Parathyroid adenoma (tissue), 2 donors: ENCODE measurements around the gene PMP22.

Experiments
- H2AFZ ChIP-seq: fragments of 300-600 bp; sonication (generic); one replicate; pipeline ENCODE4 v1.7.0; 2017; ENCODE audit warnings: antibody characterized with exemption, mild to moderate bottlenecking
- H3K27ac ChIP-seq: fragments of 300-600 bp; sonication (generic); one replicate; pipeline ENCODE4 v1.7.0; 2017
- H3K27me3 ChIP-seq: fragments of 300-600 bp; sonication (generic); one replicate; pipeline ENCODE4 v1.7.0; 2017; ENCODE audit warnings: low read length; ENCODE audit not compliant: control insufficient read depth, insufficient read depth
- H3K36me3 ChIP-seq: fragments of 300-600 bp; sonication (generic); one replicate; pipeline ENCODE4 v1.7.0; 2017; ENCODE audit warnings: low read length; ENCODE audit not compliant: control insufficient read depth, insufficient read depth
- H3K4me1 ChIP-seq: fragments of 300-600 bp; sonication (generic); one replicate; pipeline ENCODE4 v1.7.0; 2017; ENCODE audit warnings: control low read depth
- H3K4me2 ChIP-seq: fragments of 300-600 bp; sonication (generic); one replicate; pipeline ENCODE4 v1.7.0; 2017; ENCODE audit warnings: low read length
- H3K4me3 ChIP-seq: fragments of 300-600 bp; sonication (generic); one replicate; pipeline ENCODE4 v1.7.0; 2017; ENCODE audit warnings: low read depth, low read length
- H3K79me2 ChIP-seq: fragments of 300-600 bp; sonication (generic); one replicate; pipeline ENCODE4 v1.7.0; 2017; ENCODE audit warnings: control low read depth
- H3K9ac ChIP-seq: fragments of 300-600 bp; sonication (generic); one replicate; pipeline ENCODE4 v1.7.0; 2017; ENCODE audit warnings: mild to moderate bottlenecking
- H3K9me3 ChIP-seq: fragments of 300-600 bp; sonication (generic); one replicate; pipeline ENCODE4 v1.7.0; 2017; ENCODE audit warnings: low read length; ENCODE audit not compliant: control insufficient read depth
- TF ChIP-seq, protein P1 (sequence below): fragments of 300-600 bp; sonication (generic); IDR thresholded peaks from one replicate; pipeline ENCODE4 v1.7.0; 2017; ENCODE audit warnings: antibody characterized with exemption, mild to moderate bottlenecking
- donor health status: primary hyperparathyroidism.

Gene PMP22

DNA sequence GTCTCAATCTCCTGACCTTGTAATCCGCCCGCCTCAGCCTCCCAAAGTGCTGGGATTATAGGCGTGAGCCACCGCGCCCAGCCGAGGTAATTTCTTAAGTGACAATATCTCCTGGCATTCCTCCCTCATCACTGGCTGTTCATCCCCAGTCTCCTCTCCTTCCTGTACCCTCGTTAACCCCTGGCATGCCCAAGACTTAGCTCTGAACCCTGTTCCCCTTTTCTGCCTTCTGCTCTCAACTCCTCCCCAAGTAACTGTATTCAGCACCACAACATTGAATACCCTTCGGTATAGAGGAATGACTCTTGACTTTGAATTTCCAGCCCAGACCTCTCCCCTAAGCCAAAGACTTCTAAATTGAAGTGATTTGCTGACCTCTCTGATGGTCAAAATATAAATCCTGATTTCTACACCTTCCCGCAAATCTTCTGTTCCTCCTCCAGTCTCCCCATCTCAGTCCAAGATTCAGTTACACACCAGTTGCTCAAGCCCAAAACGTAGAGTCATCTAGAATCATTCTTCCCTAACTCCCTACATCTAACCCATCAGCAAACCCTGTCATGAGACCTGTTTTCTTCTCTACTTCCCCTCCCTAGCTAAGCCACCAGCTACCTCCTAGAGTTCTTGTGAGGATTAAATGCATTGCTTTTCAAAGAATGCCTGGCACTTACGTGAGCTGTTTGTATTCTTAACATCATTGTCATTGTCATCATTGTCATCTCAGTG lies 14.8 kb downstream of the PMP22 start:
- Histone ChIP-seq H3K27ac (no peak overlapping the region), H3K36me3 (no peaks in the 10 kb centered on the region), H3K9me3 (no peaks in the 10 kb centered on the region), H3K9ac (no peak overlapping the region), H3K4me3 (no peak overlapping the region), H3K4me2 (no peak overlapping the region), H3K27me3 (no peaks in the 10 kb centered on the region), H2AFZ (no peak overlapping the region), H3K4me1 (no peaks in the 10 kb centered on the region), H3K79me2 (no peaks in the 10 kb centered on the region)
- TF ChIP-seq, protein P1, sequence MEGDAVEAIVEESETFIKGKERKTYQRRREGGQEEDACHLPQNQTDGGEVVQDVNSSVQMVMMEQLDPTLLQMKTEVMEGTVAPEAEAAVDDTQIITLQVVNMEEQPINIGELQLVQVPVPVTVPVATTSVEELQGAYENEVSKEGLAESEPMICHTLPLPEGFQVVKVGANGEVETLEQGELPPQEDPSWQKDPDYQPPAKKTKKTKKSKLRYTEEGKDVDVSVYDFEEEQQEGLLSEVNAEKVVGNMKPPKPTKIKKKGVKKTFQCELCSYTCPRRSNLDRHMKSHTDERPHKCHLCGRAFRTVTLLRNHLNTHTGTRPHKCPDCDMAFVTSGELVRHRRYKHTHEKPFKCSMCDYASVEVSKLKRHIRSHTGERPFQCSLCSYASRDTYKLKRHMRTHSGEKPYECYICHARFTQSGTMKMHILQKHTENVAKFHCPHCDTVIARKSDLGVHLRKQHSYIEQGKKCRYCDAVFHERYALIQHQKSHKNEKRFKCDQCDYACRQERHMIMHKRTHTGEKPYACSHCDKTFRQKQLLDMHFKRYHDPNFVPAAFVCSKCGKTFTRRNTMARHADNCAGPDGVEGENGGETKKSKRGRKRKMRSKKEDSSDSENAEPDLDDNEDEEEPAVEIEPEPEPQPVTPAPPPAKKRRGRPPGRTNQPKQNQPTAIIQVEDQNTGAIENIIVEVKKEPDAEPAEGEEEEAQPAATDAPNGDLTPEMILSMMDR: no peak

DNA sequence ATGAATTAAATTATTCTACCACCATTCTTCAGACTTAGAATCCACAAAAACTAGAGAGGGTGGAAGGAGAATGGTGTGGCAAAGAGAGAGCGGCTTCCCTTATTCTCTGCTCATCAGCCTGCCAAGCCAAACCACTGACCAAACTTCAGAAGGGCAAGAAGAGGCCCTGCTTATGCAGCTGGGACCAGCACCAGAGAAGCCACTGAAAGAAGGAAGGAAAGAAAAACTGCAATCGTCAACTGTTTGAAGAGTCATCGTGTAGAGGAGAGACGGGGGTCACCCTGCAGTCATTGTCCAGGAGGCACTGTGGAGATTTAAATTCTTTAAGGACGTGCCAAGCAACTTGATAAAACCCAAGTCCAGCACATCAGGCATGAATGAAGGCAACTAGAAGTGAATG lies 15.6 kb downstream of the PMP22 start:
- TF ChIP-seq, protein P1: no peak
- no peak overlapping the region for H3K9ac ChIP-seq
- H3K27ac ChIP-seq: no peak overlapping the region
- H3K79me2 ChIP-seq: no peaks in the 10 kb centered on the region
- H3K4me3 ChIP-seq: no peak overlapping the region
- no peak overlapping the region for H2AFZ ChIP-seq
- H3K4me1 ChIP-seq: no peaks in the 10 kb centered on the region
- H3K36me3 ChIP-seq: no peaks in the 10 kb centered on the region
- H3K9me3 ChIP-seq: no peaks in the 10 kb centered on the region
- H3K4me2 ChIP-seq: no peak overlapping the region
- H3K27me3 ChIP-seq: no peaks in the 10 kb centered on the region

DNA sequence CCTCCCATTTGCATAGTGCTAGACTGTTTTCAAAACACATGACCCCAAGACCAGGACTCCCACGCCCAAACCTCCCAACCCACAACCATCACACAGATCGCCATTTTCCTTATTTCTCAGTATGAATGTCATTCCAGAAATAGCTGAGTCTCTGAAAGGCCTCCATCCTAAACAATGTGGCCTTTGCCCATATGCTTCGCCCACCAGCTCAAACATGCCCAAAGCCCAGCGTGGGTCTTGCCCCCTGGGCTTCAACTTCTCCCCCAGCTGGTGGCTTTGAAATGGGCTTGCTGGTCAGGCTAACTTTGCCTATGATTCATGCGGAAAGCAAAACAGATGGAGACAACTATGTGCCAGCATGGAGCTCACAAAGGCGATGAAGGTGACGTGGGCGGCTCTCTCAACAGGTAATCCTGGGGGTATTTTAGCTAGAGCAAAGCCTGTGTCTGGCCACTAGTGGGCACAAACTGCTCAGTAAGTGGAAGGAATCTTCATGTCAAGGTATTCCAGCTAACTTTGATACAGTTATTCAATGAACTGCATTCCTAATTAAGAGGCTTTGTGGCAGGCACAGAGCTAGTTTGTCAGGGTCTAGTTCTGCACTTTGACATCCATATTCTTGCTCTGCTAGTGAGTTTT lies 17.1 kb downstream of the PMP22 start:
- no peaks in the 10 kb centered on the region for H3K36me3 ChIP-seq
- H3K4me1 ChIP-seq: no peaks in the 10 kb centered on the region
- no peak overlapping the region for H3K4me2 ChIP-seq
- no peak overlapping the region for H3K9ac ChIP-seq
- H3K27ac ChIP-seq: no peak overlapping the region
- H3K27me3 ChIP-seq: no peaks in the 10 kb centered on the region
- no peak overlapping the region for H2AFZ ChIP-seq
- no peak overlapping the region for H3K4me3 ChIP-seq
- H3K9me3 ChIP-seq: no peaks in the 10 kb centered on the region
- no peaks in the 10 kb centered on the region for H3K79me2 ChIP-seq
- TF ChIP-seq, protein P1: no peak

DNA sequence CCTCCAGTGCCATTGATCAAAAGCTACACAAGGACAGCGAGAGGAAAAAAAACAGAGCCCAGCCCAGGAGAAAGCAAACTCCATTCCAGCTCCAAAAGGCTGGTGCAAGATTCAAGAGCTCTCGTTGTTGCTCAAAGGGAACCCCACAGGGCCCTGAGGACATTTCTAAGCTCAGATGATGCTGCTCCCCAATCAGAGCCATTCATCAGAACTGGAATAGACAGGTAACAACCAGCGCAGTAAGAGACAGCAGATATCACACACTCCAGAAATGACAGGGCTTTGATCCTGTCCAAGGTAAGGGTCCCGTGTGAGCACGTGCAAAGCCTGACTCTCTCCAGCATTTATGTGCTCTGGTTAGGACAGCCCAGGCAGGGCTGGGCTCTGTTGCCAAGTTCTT lies 20.1 kb downstream of the PMP22 start:
- no peak overlapping the region for H3K27ac ChIP-seq
- H3K4me2 ChIP-seq: no peak overlapping the region
- no peaks in the 10 kb centered on the region for H3K9me3 ChIP-seq
- no peak overlapping the region for H3K9ac ChIP-seq
- no peaks in the 10 kb centered on the region for H3K27me3 ChIP-seq
- TF ChIP-seq, protein P1: no peak
- no peaks in the 10 kb centered on the region for H3K79me2 ChIP-seq
- no peak overlapping the region for H3K4me3 ChIP-seq
- no peaks in the 10 kb centered on the region for H3K4me1 ChIP-seq
- no peaks in the 10 kb centered on the region for H3K36me3 ChIP-seq
- no peak overlapping the region for H2AFZ ChIP-seq

DNA sequence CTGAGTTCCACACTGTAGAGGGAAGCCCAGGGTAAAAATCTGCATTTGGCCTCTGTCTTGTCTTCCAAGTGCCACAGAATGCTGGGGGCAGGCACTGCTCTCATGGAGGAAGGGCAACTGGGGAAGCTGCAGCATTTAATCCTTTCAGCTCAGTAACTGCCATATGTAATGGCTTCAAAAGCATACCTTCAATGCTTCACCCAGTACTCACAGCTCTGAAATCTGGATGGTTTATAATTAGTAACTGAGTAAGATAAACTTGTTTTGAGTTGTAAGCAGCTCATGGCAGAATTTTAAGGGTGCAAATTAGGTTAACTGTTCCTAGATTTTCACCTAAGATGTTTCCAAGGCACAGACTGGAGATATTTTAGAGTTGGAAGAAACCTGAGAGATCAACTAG lies 24.5 kb downstream of the PMP22 start:
- Histone ChIP-seq H3K4me1 (no peaks in the 10 kb centered on the region), H3K27ac (no peak overlapping the region), H3K36me3 (no peaks in the 10 kb centered on the region)

More for the DNA sequence above, 24.5 kb downstream of the PMP22 start:
- Histone ChIP-seq H2AFZ (no peak overlapping the region), H3K4me2 (no peak overlapping the region), H3K4me3 (no peak overlapping the region), H3K27me3 (no peaks in the 10 kb centered on the region), H3K9me3 (no peaks in the 10 kb centered on the region), H3K79me2 (no peaks in the 10 kb centered on the region), H3K9ac (no peak overlapping the region)
- TF ChIP-seq, protein P1: no peak
